NCI-H774 (cell line): Measurements from ENCODE around the gene OR56B4.
"Not testable (repeated sequence)": the region's sequence is repeated elsewhere in the genome, so short reads cannot be mapped to it uniquely, and the experiment has no call there.

ENCODE experiments used
- DNase-seq: peaks from one replicate; lab custom pipeline; 2025; lab: John Stamatoyannopoulos, UW

The OR56B4 gene, protein sequence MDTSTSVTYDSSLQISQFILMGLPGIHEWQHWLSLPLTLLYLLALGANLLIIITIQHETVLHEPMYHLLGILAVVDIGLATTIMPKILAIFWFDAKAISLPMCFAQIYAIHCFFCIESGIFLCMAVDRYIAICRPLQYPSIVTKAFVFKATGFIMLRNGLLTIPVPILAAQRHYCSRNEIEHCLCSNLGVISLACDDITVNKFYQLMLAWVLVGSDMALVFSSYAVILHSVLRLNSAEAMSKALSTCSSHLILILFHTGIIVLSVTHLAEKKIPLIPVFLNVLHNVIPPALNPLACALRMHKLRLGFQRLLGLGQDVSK

GRCh38 chr11:6107384-6107783, at the start of gene OR56B4:
TSS of gene OR56B4 (plus strand) at chr11:6107684. CDS start at chr11:6107779, 95 bp downstream.
- DNase-seq = not testable (repeated sequence)

DNA sequence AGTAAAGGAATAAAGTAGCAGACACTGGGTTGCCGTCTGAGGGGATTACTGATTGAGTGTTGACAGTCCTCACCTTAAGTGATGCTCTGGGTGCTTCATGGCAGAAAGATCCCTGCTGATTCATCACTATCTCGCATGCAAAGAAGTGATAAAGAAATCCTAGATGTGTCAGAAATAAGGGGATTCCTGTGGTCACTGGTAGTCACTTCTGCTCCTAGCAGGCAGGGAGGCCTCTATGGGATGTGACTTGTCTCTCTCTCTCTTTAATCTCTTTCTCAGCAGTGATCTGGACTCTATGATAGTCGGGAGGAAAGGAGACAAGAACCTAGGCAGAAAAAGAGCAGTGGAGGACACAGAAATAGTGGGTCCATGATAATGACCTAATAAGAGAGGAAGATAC, 46.0 kb upstream of the OR56B4 start:
- DNase-seq = no peak

- no peak for DNase-seq
Measured at GRCh38 chr11:6062691-6063358, 44.7 kb upstream of the OR56B4 start.

- no peak for DNase-seq
Measured at GRCh38 chr11:6067502-6067901, 40.0 kb upstream of the OR56B4 start.

- DNase-seq = not testable (repeated sequence)
Measured at GRCh38 chr11:6076443-6076842, 31.0 kb upstream of the OR56B4 start.

DNA sequence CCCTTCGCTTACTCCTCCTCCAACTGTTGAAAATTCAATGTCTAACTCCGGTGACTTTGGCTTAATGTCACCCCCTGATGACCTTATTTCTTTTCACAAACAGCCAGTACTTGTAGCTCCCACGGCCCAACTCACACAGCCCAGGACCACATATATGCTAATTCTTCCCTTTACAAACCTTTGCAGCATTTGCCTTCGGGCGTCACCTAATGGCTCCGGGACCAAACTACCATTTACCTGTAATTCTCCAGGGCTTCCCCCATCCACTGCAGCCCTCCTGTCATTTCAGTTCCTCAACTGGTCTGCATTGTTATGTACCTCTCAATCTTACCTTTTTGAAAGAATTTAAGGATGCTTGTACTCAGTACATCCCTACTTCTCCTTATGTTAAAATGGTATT, 29.8 kb upstream of the OR56B4 start:
- DNase-seq = no peak

DNA sequence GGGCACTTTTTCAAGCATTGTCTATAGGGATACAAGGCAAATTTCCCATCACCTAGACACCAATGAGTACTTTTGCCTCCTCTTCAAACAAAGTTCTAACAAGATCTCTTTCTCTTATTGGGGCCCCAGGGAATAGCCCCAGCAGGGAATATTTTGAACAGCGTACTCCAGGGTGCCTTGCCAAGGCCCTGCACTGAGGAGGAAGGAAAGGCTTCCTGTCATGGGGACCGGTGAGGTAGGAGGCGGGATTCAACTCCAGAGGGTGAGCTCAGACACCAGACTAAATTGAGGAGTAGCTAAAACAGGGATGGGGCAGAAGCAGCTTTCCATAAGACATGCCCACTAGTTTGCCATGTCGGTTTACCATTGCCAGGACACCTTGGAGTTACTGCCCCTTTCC, 28.0 kb upstream of the OR56B4 start:
- DNase-seq = no peak

DNA sequence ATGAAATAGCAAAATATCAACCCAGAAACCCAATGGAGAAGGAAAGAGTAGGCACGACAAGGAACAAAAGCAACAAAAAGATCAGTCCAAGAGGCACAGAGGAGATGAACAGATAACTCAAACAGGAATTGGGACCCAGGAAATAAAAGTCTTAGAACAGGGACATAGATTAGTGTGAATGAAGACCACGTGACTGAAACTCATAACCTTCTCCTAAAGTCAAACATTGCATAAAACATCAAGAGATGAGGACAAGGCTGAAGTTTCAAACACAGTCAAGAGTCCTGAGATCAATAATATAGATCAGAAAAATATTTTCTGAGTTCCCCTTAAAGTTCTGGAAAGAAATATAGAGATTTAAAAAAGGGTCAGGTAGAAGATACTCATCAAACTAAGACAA, 24.4 kb upstream of the OR56B4 start:
- DNase-seq = no peak

- no peak for DNase-seq
Measured at GRCh38 chr11:6084587-6084986, 22.9 kb upstream of the OR56B4 start.

DNA sequence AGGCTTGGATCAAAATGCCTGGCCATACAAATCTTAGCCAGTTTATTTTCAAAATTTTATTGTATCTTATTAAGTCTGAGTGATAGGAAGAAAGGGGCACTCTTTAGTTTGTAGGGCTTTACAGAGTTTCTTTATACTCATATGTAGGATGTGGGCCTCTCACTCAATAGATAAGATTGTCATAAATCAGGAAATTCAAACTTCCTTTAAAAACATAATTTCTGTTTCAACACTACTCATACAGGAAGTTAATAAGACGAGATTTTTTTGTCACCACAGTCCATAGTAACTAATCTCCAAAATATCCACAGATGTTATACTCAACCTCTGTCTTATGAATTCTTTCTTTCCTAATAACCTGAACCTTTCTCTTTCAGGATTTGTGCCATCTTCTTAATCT, 13.3 kb upstream of the OR56B4 start:
- DNase-seq = no peak

GRCh38 chr11:6095798-6096197, 11.7 kb upstream of the OR56B4 start:
- DNase-seq = no peak

DNA sequence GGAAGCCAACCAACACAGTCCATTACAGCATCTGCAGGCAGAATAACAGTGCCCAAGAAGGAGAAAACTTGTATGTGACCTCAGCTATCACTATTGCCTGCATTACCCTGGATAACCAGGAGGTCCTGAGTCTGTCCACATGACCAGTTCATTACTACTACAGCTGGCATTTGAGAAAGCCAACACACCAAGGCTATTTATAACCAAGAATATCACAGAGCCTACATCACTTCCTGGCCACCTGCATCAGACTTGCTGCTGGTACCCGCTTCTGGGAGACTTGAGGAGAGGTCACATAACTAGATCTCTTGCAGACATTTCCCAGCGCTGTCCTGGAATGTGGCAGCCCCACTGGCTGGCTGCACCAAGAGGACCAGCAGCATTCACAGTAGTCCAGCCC, 11.1 kb upstream of the OR56B4 start:
- no peak for DNase-seq

- no peak for DNase-seq
Measured at GRCh38 chr11:6099577-6099976, 7.9 kb upstream of the OR56B4 start.

DNA sequence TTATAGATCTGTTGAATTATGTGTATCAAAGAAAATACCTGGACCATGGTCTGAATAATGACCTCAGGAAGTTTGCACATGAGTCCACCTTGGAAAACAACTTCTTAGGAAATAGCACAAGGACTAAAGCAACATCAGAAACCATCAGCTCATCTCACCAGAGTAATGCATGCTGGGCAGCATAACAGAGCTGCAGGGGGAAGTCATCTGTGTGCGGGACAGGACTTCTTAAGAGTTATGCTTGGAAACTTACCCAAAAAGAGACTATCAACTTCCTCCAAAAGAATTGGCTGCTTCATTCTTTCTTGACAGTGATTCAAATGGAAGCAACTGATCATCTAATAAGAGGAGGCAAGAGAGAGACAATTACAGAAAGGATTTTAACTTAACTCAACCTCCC, 2.5 kb downstream of the OR56B4 start:
- DNase-seq = no peak

DNA sequence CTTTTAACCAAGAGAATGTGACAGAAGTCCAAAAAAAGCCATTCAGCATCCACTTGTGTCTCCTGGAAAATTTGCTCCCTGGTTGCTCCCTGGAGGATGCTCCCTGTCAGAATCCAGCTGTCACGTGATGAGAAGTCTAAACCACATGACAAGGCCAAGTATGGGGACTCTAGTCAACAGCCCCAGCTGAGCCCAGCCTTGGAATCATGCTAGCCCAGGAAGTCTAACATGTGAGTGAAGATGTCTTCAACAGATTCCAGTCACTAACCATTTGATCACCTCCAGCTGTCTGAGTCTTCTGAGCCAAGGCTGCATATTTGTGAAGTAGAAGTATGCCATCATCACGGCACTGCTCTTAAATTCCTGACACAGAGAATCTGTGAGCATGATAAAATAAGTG, 4.2 kb downstream of the OR56B4 start:
- DNase-seq = no peak

GRCh38 chr11:6116638-6117037, 9.2 kb downstream of the OR56B4 start:
- no peak for DNase-seq

GRCh38 chr11:6124245-6124644, 16.8 kb downstream of the OR56B4 start:
- no peak for DNase-seq

GRCh38 chr11:6127881-6128280, 20.4 kb downstream of the OR56B4 start:
- no peak for DNase-seq

DNA sequence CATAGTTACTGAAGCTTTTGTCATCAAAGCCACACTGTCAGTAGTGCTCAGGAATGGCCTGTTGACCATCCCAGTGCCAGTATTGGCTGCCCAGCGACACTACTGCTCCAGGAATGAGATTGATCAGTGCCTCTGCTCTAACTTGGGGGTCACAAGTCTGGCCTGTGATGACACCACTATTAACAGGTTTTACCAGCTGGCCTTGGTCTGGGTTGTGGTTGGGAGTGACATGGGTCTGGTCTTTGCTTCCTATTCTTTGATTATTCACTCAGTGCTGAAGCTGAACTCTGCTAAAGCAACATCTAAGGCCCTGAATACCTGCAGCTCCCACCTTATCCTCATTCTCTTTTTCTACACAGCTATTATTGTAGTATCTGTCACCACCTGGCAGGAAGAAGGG, 21.5 kb downstream of the OR56B4 start:
- no peak for DNase-seq

- no peak for DNase-seq
Measured at GRCh38 chr11:6129635-6130034, 22.2 kb downstream of the OR56B4 start.

DNA sequence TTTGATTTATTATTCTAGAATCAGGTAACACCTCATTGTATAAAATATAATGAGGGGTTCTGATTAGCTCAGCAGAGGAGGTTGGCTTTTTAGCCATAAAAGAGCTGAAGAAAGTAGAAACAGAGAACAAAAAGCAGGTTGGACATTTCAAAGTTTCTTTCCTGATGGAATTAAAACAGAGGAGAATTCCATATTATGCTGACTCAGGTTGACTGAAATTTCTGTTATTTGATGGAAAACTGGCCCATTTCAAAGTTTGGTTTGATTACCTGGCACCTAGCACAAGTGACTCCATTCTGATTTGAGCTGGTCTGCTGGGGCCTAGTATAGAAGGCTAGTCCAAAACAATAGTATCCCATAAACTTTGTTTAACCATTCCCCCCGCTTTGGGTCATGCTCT, 24.9 kb downstream of the OR56B4 start:
- no peak for DNase-seq

DNA sequence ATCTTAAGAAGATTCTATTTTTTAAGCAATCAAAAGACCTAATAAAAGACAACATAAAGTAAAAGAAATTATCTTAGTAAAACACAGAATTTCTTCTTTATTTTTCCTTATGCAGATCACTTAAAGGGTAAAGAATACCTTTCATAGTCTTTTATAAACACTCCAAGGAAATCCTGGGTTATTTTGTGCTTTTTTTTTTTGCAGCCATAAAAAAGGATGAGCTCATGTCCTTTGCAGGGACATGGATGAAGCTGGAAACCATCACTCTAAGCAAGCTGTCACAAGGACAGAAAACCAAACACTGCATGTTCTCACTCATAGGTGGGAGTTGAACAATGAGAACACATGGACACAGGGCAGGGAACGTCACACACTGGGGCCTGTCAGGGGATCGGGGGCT, 28.5 kb downstream of the OR56B4 start:
- DNase-seq = not testable (repeated sequence)

DNA sequence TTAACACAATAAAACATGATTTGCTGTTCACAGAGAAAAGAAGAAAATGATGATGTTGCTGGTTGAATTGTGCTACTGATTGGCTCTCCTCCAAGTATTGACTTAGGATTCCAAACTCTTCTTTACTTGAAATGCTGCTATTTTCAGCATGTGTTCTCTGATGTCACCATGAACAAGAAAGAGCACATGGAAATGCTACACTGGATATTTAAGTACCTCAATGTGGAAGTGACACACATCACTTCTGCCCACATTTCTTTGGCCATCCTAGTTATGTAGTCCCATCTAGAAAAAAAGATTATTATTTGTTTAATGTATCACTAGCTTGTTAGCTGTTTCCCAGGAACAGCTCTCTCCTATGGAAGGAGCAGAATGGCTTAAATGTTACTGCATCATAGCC, 35.5 kb downstream of the OR56B4 start:
- no peak for DNase-seq

- not testable (repeated sequence) for DNase-seq
Measured at GRCh38 chr11:6143737-6144136, 36.3 kb downstream of the OR56B4 start.
